Stimulated activated CD8-positive, alpha-beta memory T cell treated with anti-CD3 and anti-CD28 coated beads, Interleukin-2, amount 100 ng/mL, for 48 hours (primary cell): ENCODE data around the gene FAM120A.

Experiments used
- DNase-seq, 2 donors: peaks; one replicate each; pipeline ENCODE4 v3.0.0-alpha.2; 2020; ENCODE audit warnings: low read depth in 2 of 2

Gene FAM120A

GRCh38 chr9:93595461-93595860 is 144.0 kb downstream of the FAM120A start:
- no peak for DNase-seq

GRCh38 chr9:93595861-93596365 is 144.4 kb downstream of the FAM120A start:
- no peak for DNase-seq

GRCh38 chr9:93596399-93596798 is 144.9 kb downstream of the FAM120A start:
- no peak for DNase-seq

- no peak for DNase-seq
Measured at GRCh38 chr9:93597142-93597706, 145.7 kb downstream of the FAM120A start.

- DNase-seq: no peak
Measured at GRCh38 chr9:93597871-93598646, 146.6 kb downstream of the FAM120A start.

- DNase-seq: no peak
Measured at GRCh38 chr9:93598647-93599241, 147.3 kb downstream of the FAM120A start.

- DNase-seq: no peak
Measured at GRCh38 chr9:93599571-93600403, 148.3 kb downstream of the FAM120A start.

GRCh38 chr9:93600504-93600903 is 149.0 kb downstream of the FAM120A start:
- no peak for DNase-seq

GRCh38 chr9:93601063-93601462 is 149.6 kb downstream of the FAM120A start:
- no peak for DNase-seq

- DNase-seq: no peak
Measured at GRCh38 chr9:93601666-93602065, 150.2 kb downstream of the FAM120A start.

- DNase-seq: no peak
Measured at GRCh38 chr9:93603011-93603410, 151.5 kb downstream of the FAM120A start.

- no peak for DNase-seq
Measured at GRCh38 chr9:93603906-93604326, 152.4 kb downstream of the FAM120A start.

GRCh38 chr9:93606187-93606586 is 154.7 kb downstream of the FAM120A start:
- DNase-seq: no peak

- DNase-seq: no peak
Measured at GRCh38 chr9:93610206-93610605, 158.7 kb downstream of the FAM120A start.

- no peak for DNase-seq
Measured at GRCh38 chr9:93612052-93612795, 160.7 kb downstream of the FAM120A start.

- DNase-seq: no peak
Measured at GRCh38 chr9:93612796-93613154, 161.3 kb downstream of the FAM120A start.

GRCh38 chr9:93613174-93613573 is 161.7 kb downstream of the FAM120A start:
- no peak for DNase-seq

GRCh38 chr9:93613791-93614190 is 162.3 kb downstream of the FAM120A start:
- no peak for DNase-seq

GRCh38 chr9:93614830-93615468 is 163.5 kb downstream of the FAM120A start:
- no peak for DNase-seq
